ENCODE measurements around the gene TRIB2.

Gene TRIB2

DNA sequence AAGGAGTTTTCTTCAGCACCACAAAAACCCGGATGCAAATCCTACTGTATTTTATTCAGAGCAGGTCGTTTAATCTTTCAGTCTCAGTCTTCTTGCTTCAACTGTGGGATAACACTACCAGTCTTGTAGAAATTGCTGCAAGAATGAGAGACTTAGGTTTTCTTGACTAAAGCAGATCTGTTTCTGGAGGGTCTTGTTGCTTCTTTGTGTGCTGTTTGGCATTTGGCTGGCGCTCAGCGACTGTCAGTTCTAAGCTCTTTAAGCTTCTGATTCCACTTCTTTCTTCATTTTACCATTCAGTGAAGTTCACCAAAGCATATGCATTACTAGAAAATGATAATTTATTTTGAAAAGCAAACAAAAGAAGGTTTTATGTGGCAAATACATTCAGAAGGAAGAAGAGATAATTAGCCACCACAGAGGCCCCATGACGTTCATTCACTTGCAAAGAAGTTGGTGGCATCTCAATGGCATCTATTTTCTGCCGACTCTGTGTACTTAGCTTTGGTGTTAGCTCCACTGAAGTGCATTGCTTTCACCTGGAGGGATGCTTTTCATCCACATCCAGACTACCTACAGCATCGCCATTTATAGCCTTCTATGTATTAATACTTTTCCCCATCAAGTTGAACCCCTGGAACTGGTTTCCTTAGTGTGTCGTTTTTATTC is 53.7 kb downstream of the TRIB2 start:
- ChIA-PET POLR2A (no interaction called here), CTCF (no interaction called here)

DNA sequence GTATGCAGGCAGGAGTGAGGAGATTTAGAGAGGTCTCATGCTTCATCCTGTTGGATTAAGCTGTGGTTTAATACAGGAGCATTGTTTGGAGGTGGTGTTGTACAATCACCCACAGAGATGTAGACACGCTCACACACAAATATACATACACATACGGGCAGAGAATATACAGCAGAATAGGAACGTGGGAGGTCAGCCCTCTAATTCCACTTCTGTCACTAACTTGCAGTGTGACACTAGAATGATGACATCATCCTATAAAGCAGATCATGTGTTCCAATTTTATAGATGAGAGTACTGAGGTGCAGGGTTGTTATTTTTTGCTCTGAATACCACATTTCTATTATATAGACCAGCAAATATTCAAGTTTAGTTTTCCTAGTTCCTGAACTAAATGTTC is 54.4 kb downstream of the TRIB2 start:
- CTCF ChIA-PET, result no interaction called here
- no peak for TF ChIP-seq ELF4 (IDR thresholded peaks at IDR 0.05)
- TF ChIP-seq CTBP1 (IDR thresholded peaks at IDR 0.05; ENCODE audit: borderline replicate concordance), result no peak
- no peak for TF ChIP-seq L3MBTL2 (conservative IDR thresholded peaks at IDR 0.05)
- TF ChIP-seq FOXM1 (IDR thresholded peaks at IDR 0.05; ENCODE audit: borderline replicate concordance), result no peak
- TF ChIP-seq HDGF (IDR thresholded peaks at IDR 0.05; ENCODE audit: borderline replicate concordance), result no peak
- no peak for TF ChIP-seq SUZ12 (IDR thresholded peaks at IDR 0.05)
- POLR2A ChIA-PET, result no interaction called here
- no peak for DNase-seq (ENCODE audit: extremely low spot score)

More for the DNA sequence above, 53.7 kb downstream of the TRIB2 start:
- DNase-seq (ENCODE audit: extremely low spot score), result no peak
- no peak for TF ChIP-seq FOXA1 (IDR thresholded peaks at IDR 0.05)
- no peak for TF ChIP-seq CTBP1 (IDR thresholded peaks at IDR 0.05; ENCODE audit: borderline replicate concordance)
- TF ChIP-seq, protein P1, sequence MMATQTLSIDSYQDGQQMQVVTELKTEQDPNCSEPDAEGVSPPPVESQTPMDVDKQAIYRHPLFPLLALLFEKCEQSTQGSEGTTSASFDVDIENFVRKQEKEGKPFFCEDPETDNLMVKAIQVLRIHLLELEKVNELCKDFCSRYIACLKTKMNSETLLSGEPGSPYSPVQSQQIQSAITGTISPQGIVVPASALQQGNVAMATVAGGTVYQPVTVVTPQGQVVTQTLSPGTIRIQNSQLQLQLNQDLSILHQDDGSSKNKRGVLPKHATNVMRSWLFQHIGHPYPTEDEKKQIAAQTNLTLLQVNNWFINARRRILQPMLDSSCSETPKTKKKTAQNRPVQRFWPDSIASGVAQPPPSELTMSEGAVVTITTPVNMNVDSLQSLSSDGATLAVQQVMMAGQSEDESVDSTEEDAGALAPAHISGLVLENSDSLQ (IDR thresholded peaks at IDR 0.05), result no peak
- no peak for TF ChIP-seq BHLHE40 (IDR thresholded peaks at IDR 0.05; ENCODE audit: borderline replicate concordance)
- TF ChIP-seq FOXK2 (IDR thresholded peaks at IDR 0.05), result no peak
- TF ChIP-seq ZNF384 (IDR thresholded peaks at IDR 0.05), result no peak
- TF ChIP-seq SP1 (IDR thresholded peaks at IDR 0.05), result no peak
- no peak for TF ChIP-seq L3MBTL2 (conservative IDR thresholded peaks at IDR 0.05)
- TF ChIP-seq HDGF (IDR thresholded peaks at IDR 0.05; ENCODE audit: borderline replicate concordance), result no peak
- TF ChIP-seq ELF4 (IDR thresholded peaks at IDR 0.05), result no peak
- TF ChIP-seq SUZ12 (IDR thresholded peaks at IDR 0.05), result no peak
- TF ChIP-seq FOXM1 (IDR thresholded peaks at IDR 0.05; ENCODE audit: borderline replicate concordance), result no peak
- no peak for TF ChIP-seq LEF1 (IDR thresholded peaks at IDR 0.05; ENCODE audit: borderline replicate concordance)

DNA sequence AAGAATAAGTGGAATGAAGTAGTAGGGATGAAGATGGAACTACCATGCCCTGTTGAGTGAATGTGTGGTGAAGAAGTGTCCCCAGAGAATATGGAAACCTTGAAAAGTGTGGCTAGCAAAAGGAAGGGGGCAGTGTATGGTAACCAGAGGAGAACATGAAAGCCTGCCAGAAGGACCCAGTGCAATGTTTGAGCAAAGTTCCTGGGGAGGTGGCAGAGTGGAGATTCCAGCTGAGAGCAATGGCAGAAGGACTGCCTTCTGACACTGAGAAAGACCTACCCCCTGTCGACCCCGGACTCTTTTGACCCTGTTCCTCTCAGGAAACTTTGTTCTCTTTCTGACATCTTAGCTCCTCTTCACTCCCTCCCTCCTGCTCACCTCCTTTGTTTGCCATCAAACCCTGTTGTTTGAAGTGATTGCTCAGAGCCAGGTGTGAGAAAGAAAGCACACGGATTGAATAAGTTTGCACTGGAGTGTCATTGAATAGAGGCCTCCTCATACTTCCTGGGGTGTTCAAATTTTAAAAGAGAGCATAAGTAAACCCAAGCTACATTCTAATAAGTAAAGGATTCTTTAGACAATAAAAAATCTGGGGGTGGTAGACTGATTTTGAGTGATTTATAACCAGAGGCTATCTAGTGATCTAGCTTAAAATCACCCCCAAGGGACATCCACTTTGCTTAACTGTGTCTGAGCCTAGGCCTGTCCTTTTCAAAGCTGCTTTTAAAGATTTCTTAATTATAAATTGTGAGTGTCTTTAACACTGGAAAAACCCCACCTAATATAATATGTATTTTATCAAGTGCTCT is 57.1 kb downstream of the TRIB2 start:
- DNase-seq (ENCODE audit: extremely low spot score), result no peak

DNA sequence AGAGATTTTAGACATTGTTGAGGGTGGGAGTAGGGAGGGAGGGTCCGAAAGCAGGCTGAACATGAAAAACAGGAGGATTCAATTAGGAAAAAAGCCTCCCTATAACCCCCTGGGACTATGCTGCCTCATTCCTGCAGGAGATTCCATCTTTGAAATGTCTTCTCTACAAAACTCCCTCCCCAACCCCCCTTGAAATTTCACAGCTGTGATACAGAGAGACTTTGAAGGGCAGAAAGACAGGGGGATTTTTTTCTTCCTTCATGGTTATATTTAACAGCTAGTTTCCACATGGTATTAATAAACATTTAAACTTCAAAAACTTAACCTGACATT is 57.6 kb downstream of the TRIB2 start:
- TF ChIP-seq FOXM1 (IDR thresholded peaks at IDR 0.05; ENCODE audit: borderline replicate concordance), result no peak
- no peak for TF ChIP-seq ARNT (IDR thresholded peaks at IDR 0.05)
- TF ChIP-seq HDGF (IDR thresholded peaks at IDR 0.05; ENCODE audit: borderline replicate concordance), result no peak
- no peak for TF ChIP-seq SUZ12 (IDR thresholded peaks at IDR 0.05)
- TF ChIP-seq SP1 (IDR thresholded peaks at IDR 0.05), result no peak
- TF ChIP-seq, protein P1 (IDR thresholded peaks at IDR 0.05), result no peak
- TF ChIP-seq TARDBP (IDR thresholded peaks at IDR 0.05), result no peak
- no peak for TF ChIP-seq ELF4 (IDR thresholded peaks at IDR 0.05)
- TF ChIP-seq BHLHE40 (IDR thresholded peaks at IDR 0.05; ENCODE audit: borderline replicate concordance), result no peak
- ChIA-PET CTCF (no interaction called here), POLR2A (interaction anchor here (0.6 kb wide), 1 partner anchor 1187 kb away, joined by 3 read pairs; no protein-coding TSS in a partner anchor)
- DNase-seq (ENCODE audit: extremely low spot score), result no peak

More for the DNA sequence above, 57.1 kb downstream of the TRIB2 start:
- POLR2A ChIA-PET, result no interaction called here
- CTCF ChIA-PET, result no interaction called here
- TF ChIP-seq, protein P1 (IDR thresholded peaks at IDR 0.05), result no peak
- TF ChIP-seq SP1 (IDR thresholded peaks at IDR 0.05), result no peak
- no peak for TF ChIP-seq FOXK2 (IDR thresholded peaks at IDR 0.05)
- TF ChIP-seq ELF4 (IDR thresholded peaks at IDR 0.05), result no peak
- no peak for TF ChIP-seq ARNT (IDR thresholded peaks at IDR 0.05)
- no peak for TF ChIP-seq HDGF (IDR thresholded peaks at IDR 0.05; ENCODE audit: borderline replicate concordance)
- no peak for TF ChIP-seq ZNF384 (IDR thresholded peaks at IDR 0.05)
- TF ChIP-seq L3MBTL2 (conservative IDR thresholded peaks at IDR 0.05), result no peak
- TF ChIP-seq TARDBP (IDR thresholded peaks at IDR 0.05), result no peak
- TF ChIP-seq FOXA1 (IDR thresholded peaks at IDR 0.05), result no peak
- TF ChIP-seq NFRKB (IDR thresholded peaks at IDR 0.05), result no peak
- TF ChIP-seq LEF1 (IDR thresholded peaks at IDR 0.05; ENCODE audit: borderline replicate concordance), result no peak
- TF ChIP-seq CTBP1 (IDR thresholded peaks at IDR 0.05; ENCODE audit: borderline replicate concordance), result no peak
- no peak for TF ChIP-seq BHLHE40 (IDR thresholded peaks at IDR 0.05; ENCODE audit: borderline replicate concordance)
- TF ChIP-seq FOXM1 (IDR thresholded peaks at IDR 0.05; ENCODE audit: borderline replicate concordance), result no peak
- TF ChIP-seq SUZ12 (IDR thresholded peaks at IDR 0.05), result no peak

DNA sequence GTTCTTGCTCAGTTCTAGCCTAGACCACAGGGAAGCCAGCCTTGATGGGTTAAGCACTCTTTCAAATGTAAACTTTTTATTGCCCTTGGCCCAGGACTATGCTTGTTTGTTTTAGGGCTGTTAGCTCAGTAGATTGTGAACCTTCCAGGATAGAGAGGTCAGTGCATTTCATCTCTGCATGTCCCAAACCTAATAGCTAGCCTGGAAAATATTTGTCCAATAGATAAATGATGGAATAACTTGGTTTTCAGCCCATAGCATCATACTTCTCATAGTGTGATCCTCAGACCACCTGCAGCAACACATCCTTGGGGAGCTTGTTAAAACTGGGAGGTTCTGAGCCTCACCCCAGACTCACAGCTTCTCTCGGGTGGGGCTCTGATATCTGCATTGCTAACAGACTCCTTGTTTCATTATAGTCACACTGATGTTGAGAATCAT is 59.8 kb downstream of the TRIB2 start:
- no peak for TF ChIP-seq FOXA1 (IDR thresholded peaks at IDR 0.05)
- TF ChIP-seq SUZ12 (IDR thresholded peaks at IDR 0.05), result no peak
- TF ChIP-seq BHLHE40 (IDR thresholded peaks at IDR 0.05; ENCODE audit: borderline replicate concordance), result no peak
- no peak for TF ChIP-seq ZNF384 (IDR thresholded peaks at IDR 0.05)
- no peak for TF ChIP-seq FOXM1 (IDR thresholded peaks at IDR 0.05; ENCODE audit: borderline replicate concordance)
- no peak for TF ChIP-seq ELF4 (IDR thresholded peaks at IDR 0.05)
- no peak for TF ChIP-seq CTBP1 (IDR thresholded peaks at IDR 0.05; ENCODE audit: borderline replicate concordance)
- TF ChIP-seq FOXK2 (IDR thresholded peaks at IDR 0.05), result no peak
- TF ChIP-seq LEF1 (IDR thresholded peaks at IDR 0.05; ENCODE audit: borderline replicate concordance), result no peak
- TF ChIP-seq, protein P1 (IDR thresholded peaks at IDR 0.05), result no peak
- TF ChIP-seq ARNT (IDR thresholded peaks at IDR 0.05), result no peak
- TF ChIP-seq TARDBP (IDR thresholded peaks at IDR 0.05), result no peak
- TF ChIP-seq L3MBTL2 (conservative IDR thresholded peaks at IDR 0.05), result no peak
- TF ChIP-seq HDGF (IDR thresholded peaks at IDR 0.05; ENCODE audit: borderline replicate concordance), result no peak
- no peak for TF ChIP-seq SP1 (IDR thresholded peaks at IDR 0.05)
- no peak for TF ChIP-seq NFRKB (IDR thresholded peaks at IDR 0.05)
- ChIA-PET CTCF (no interaction called here), POLR2A (no interaction called here)
- no peak for DNase-seq (ENCODE audit: extremely low spot score)
